Measurements from ENCODE around the gene OR5B17.
"Not testable (repeated sequence)": the region's sequence is repeated elsewhere in the genome, so short reads cannot be mapped to it uniquely, and the experiment has no call there.

DNA sequence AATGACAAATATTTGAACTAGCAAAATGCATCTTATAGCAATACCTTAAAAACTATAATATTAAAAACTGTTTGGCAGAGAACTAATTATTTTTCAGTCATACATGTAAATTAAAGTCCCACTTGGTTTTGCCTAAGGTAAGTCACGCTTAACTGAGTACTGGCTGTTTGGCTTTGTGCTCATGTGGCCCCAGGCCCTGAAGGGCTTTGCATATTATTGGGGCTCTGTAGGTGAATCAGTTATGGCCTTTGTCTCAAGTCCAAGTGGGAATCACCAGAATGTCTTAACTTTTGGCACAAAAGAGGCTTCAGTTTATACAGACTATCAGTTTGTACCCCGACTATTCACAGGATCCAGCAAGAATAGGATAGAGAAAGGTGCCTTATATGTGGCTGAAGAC is 40.8 kb upstream of the OR5B17 start:
- TF ChIP-seq, protein P1, sequence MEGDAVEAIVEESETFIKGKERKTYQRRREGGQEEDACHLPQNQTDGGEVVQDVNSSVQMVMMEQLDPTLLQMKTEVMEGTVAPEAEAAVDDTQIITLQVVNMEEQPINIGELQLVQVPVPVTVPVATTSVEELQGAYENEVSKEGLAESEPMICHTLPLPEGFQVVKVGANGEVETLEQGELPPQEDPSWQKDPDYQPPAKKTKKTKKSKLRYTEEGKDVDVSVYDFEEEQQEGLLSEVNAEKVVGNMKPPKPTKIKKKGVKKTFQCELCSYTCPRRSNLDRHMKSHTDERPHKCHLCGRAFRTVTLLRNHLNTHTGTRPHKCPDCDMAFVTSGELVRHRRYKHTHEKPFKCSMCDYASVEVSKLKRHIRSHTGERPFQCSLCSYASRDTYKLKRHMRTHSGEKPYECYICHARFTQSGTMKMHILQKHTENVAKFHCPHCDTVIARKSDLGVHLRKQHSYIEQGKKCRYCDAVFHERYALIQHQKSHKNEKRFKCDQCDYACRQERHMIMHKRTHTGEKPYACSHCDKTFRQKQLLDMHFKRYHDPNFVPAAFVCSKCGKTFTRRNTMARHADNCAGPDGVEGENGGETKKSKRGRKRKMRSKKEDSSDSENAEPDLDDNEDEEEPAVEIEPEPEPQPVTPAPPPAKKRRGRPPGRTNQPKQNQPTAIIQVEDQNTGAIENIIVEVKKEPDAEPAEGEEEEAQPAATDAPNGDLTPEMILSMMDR (tag by site-specific recombination; IDR thresholded peaks at IDR 0.05) = not testable (repeated sequence)
- TF ChIP-seq ZNF366 (tag by site-specific recombination; conservative IDR thresholded peaks at IDR 0.05) = not testable (repeated sequence)

Data from HEK293 (cell line).